Panc1 (cell line): ENCODE data around the gene AHRR. TPM values are rescaled to one million over a fixed set of nuclear protein-coding genes. Genes with fewer than 3 reads are reported as not detected.
"Not testable (repeated sequence)": the region's sequence is repeated elsewhere in the genome, so short reads cannot be mapped to it uniquely, and the experiment has no call there.

Source experiments
- ATAC-seq: fragments of 200-7000 bp; cut with Tn5 transposase; 2 replicates; pipeline ENCODE4 v1.9.1; 2020; ENCODE audit warnings: mild to moderate bottlenecking, moderate library complexity
- BruUV-seq: library from RNA; stranded (reverse); fragments of 400-500 nt; replicated peaks from 2 replicates; lab custom pipeline; 2021; lab: Mats Ljungman, UMichigan
- CTCF ChIA-PET: fragments of 300-600 bp; sonication (Branson Sonifier 250); formaldehyde crosslinking; loops from one replicate; lab custom pipeline; 2022; ENCODE audit warnings: antibody characterized with exemption; lab: Charles Lee
- POLR2A ChIA-PET: fragments of 300-600 bp; sonication (Branson Sonifier 250); formaldehyde crosslinking; loops from one replicate; lab custom pipeline; 2022; ENCODE audit warnings: antibody characterized with exemption; lab: Charles Lee
- DNase-seq: peaks from one replicate; pipeline ENCODE4 v3.0.0-alpha.2; 2010; ENCODE audit warnings: low read depth, low spot score
- H3K27ac ChIP-seq: 2 replicates; pipeline ENCODE4 v1.5.1; 2011; ENCODE audit warnings: mild to moderate bottlenecking, low read length, inconsistent platforms
- H3K27me3 ChIP-seq: fragments of 200-500 bp; sonication (Bioruptor generic); 2 replicates; pipeline ENCODE4 v1.6.0; 2014; ENCODE audit warnings: low read length, inconsistent platforms; ENCODE audit not compliant: control insufficient read depth, insufficient read depth
- H3K36me3 ChIP-seq: fragments of 200-500 bp; sonication (Bioruptor generic); 2 replicates; pipeline ENCODE4 v1.5.1; 2014; ENCODE audit warnings: inconsistent platforms, mild to moderate bottlenecking, low read length, moderate library complexity; ENCODE audit not compliant: control insufficient read depth, insufficient read depth
- H3K4me1 ChIP-seq: 2 replicates; pipeline ENCODE4 v1.5.1; 2011; ENCODE audit warnings: inconsistent platforms, mild to moderate bottlenecking, low read length, moderate library complexity; ENCODE audit not compliant: control insufficient read depth, insufficient read depth
- H3K4me3 ChIP-seq, 2 experiments: 2 replicates each; pipeline ENCODE4 v1.5.1; 2011 to 2012; ENCODE audit warnings: low read depth in 2 of 2, low read length in 2 of 2, mild to moderate bottlenecking in 2 of 2, inconsistent platforms in 1 of 2, moderate library complexity in 1 of 2
- H3K9me3 ChIP-seq: fragments of 200-500 bp; sonication (Bioruptor generic); 2 replicates; pipeline ENCODE4 v1.5.1; 2014; ENCODE audit warnings: low read depth, mild to moderate bottlenecking, inconsistent platforms, low read length, moderate library complexity; ENCODE audit not compliant: control insufficient read depth, insufficient read depth
- CTCF ChIP-seq: fragments of 450-650 bp; IDR thresholded peaks from 2 replicates; pipeline ENCODE4 v1.5.1; 2017; ENCODE audit warnings: mild to moderate bottlenecking
- POLR2AphosphoS5 ChIP-seq: IDR thresholded peaks from 2 replicates; pipeline ENCODE4 v1.6.1; 2012; ENCODE audit warnings: mild to moderate bottlenecking, low read depth, low read length, moderate library complexity
- REST ChIP-seq, 2 experiments: IDR thresholded peaks; 2 replicates each; pipeline ENCODE4 v1.6.1; 2011 to 2012; ENCODE audit warnings: low read depth in 2 of 2, control low read depth in 1 of 2, low read length in 1 of 2, mild to moderate bottlenecking in 1 of 2, moderate library complexity in 1 of 2; ENCODE audit not compliant: insufficient read depth in 1 of 2
- SIN3A ChIP-seq: IDR thresholded peaks from 2 replicates; pipeline ENCODE4 v1.6.1; 2012; ENCODE audit warnings: low read depth, mild to moderate bottlenecking, low read length, moderate library complexity, borderline replicate concordance; ENCODE audit not compliant: insufficient read depth
- TCF7L2 ChIP-seq: IDR thresholded peaks from 2 replicates; pipeline ENCODE4 v1.6.1; 2011; ENCODE audit warnings: mild to moderate bottlenecking, low read depth, low read length, inconsistent platforms
- in situ Hi-C: cut with HindIII; loops from 2 replicates; pipeline ENCODE4 v1.10.0; 2016; ENCODE audit warnings: low sequenced_read_pairs, low pct_unique_long_range_greater_than_20kb
- intact Hi-C: fragments of 100-400 bp; cut with micrococcal nuclease; formaldehyde crosslinking; loops from one replicate; pipeline ENCODE4 v1.10.0; 2022; ENCODE audit not compliant: unreplicated experiment
- total RNA-seq: library from RNA; stranded (reverse); gene quantifications from one replicate; pipeline ENCODE4 v1.2.1, GENCODE V29; 2021; ENCODE audit not compliant: unreplicated experiment

The AHRR gene
- total RNA-seq, 1 experiment from 2014 or later, result 23.6 TPM

- H3K36me3 ChIP-seq, result no peaks in the 10 kb centered on the region
- intact Hi-C loops (no loop called here), in situ Hi-C loops (no loop called here)
- ChIA-PET POLR2A (no interaction called here), CTCF (no interaction called here)
- no peak for ATAC-seq
- H3K27me3 ChIP-seq, result no peaks in the 10 kb centered on the region
- H3K9me3 ChIP-seq, result no peaks in the 10 kb centered on the region
- no peak overlapping the region for H3K27ac ChIP-seq
- BruUV-seq, result no TSS peak
- H3K4me1 ChIP-seq, result peaks cover 5% of the 10 kb centered on the region; the same call in 1 of the 2 replicates
- no peak for TF ChIP-seq TCF7L2
- no peak for TF ChIP-seq CTCF
- TF ChIP-seq SIN3A, result no peak
- no peak for TF ChIP-seq REST (IDR thresholded peaks at IDR 0.05; ENCODE audit: insufficient read depth in 1 of 2, low read depth in 2 of 2, low read length in 1 of 2)
- TF ChIP-seq POLR2AphosphoS5, result no peak
- no peak overlapping the region for H3K4me3 ChIP-seq
- DNase-seq, result no peak
Measured at GRCh38 chr5:396531-396961, 75.0 kb downstream of the AHRR start.

GRCh38 chr5:398141-398474, 76.6 kb downstream of the AHRR start:
- POLR2A ChIA-PET, result interaction anchor here (0.6 to 0.7 kb wide), 2 partner anchors 11 to 49 kb away, joined by 3 to 4 read pairs; no protein-coding TSS in a partner anchor
- in situ Hi-C loops, H3K4me1 ChIP-seq, H3K36me3 ChIP-seq, H3K9me3 ChIP-seq, H3K27ac ChIP-seq, DNase-seq, intact Hi-C loops, BruUV-seq, CTCF ChIA-PET, H3K27me3 ChIP-seq, H3K4me3 ChIP-seq, ATAC-seq: not testable (repeated sequence)

GRCh38 chr5:398475-399295, 77.2 kb downstream of the AHRR start:
- intact Hi-C loops, result no loop called here
- ChIA-PET POLR2A (no interaction called here), CTCF (no interaction called here)
- ATAC-seq, result no peak
- no peak overlapping the region for H3K4me3 ChIP-seq
- H3K27ac ChIP-seq, result no peak overlapping the region
- no TSS peak for BruUV-seq
- in situ Hi-C loops, result no loop called here
- no peaks in the 10 kb centered on the region for H3K36me3 ChIP-seq
- DNase-seq, result no peak
- H3K4me1 ChIP-seq, result peaks cover 5% of the 10 kb centered on the region; the same call in 1 of the 2 replicates
- H3K9me3 ChIP-seq, result no peaks in the 10 kb centered on the region
- TF ChIP-seq SIN3A (no peak), TCF7L2 (no peak), REST (IDR thresholded peaks at IDR 0.05; ENCODE audit: insufficient read depth in 1 of 2, low read depth in 2 of 2, low read length in 1 of 2) (no peak)
- H3K27me3 ChIP-seq, result no peaks in the 10 kb centered on the region
